Measurements from ENCODE around the gene ZGPAT. TPM values are rescaled to one million over a fixed set of nuclear protein-coding genes. Genes with fewer than 3 reads are reported as not detected.

ZGPAT gene
- total and polyA plus RNA-seq, 2 of the 13 experiments (the other 11 are each of a cell fraction or from before 2014, with no cell fraction given), result 23.0 to 41.9 TPM

- TF ChIP-seq ZNF18 (CRISPR knock-in tag; IDR thresholded peaks at IDR 0.05; ENCODE audit: insufficient replicate concordance), result no peak
- TF ChIP-seq ZNF24 (IDR thresholded peaks at IDR 0.05), result 0 out of 2 replicates have a peak, but pooled peaks have one; percentile 19
- peak; percentile 86; the same call in 1 of the 2 replicates for TF ChIP-seq ZNF614 (CRISPR knock-in tag; IDR thresholded peaks at IDR 0.05; ENCODE audit: borderline replicate concordance)
- TF ChIP-seq ZFP37 (CRISPR knock-in tag; IDR thresholded peaks at IDR 0.05; ENCODE audit: borderline replicate concordance), result peak; percentile 68
- no peak for TF ChIP-seq ZNF207 (IDR thresholded peaks at IDR 0.05; ENCODE audit: borderline replicate concordance)
- peak; percentile 45; the same call in 1 of the 2 replicates for TF ChIP-seq SMYD3 (CRISPR knock-in tag; IDR thresholded peaks at IDR 0.05)
- TF ChIP-seq, protein P1, sequence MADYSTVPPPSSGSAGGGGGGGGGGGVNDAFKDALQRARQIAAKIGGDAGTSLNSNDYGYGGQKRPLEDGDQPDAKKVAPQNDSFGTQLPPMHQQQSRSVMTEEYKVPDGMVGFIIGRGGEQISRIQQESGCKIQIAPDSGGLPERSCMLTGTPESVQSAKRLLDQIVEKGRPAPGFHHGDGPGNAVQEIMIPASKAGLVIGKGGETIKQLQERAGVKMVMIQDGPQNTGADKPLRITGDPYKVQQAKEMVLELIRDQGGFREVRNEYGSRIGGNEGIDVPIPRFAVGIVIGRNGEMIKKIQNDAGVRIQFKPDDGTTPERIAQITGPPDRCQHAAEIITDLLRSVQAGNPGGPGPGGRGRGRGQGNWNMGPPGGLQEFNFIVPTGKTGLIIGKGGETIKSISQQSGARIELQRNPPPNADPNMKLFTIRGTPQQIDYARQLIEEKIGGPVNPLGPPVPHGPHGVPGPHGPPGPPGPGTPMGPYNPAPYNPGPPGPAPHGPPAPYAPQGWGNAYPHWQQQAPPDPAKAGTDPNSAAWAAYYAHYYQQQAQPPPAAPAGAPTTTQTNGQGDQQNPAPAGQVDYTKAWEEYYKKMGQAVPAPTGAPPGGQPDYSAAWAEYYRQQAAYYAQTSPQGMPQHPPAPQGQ (CRISPR knock-in tag; IDR thresholded peaks at IDR 0.05; ENCODE audit: borderline replicate concordance), result no peak
- peak; percentile 86 for TF ChIP-seq ZNF740 (CRISPR knock-in tag; IDR thresholded peaks at IDR 0.05)
- TF ChIP-seq ZNF274 (CRISPR knock-in tag; IDR thresholded peaks at IDR 0.05), result peak; percentile 56; the same call in 1 of the 2 replicates
- no peak for TF ChIP-seq ZKSCAN1 (IDR thresholded peaks at IDR 0.05; ENCODE audit: low read length)
- peak; percentile 81 for TF ChIP-seq THAP11 (CRISPR knock-in tag; IDR thresholded peaks at IDR 0.05)
- TF ChIP-seq PATZ1 (CRISPR knock-in tag; IDR thresholded peaks at IDR 0.05), result peak; percentile 99
- TF ChIP-seq REST (IDR thresholded peaks at IDR 0.05; ENCODE audit: borderline replicate concordance in 1 of 2, low read depth in 1 of 2, low read length in 2 of 2), result peak in 1 of 2 experiments; percentile 66; a peak in 1 of 4 replicates
- TF ChIP-seq KMT2A (CRISPR knock-in tag; IDR thresholded peaks at IDR 0.05), result peak; percentile 74; the same call in 1 of the 2 replicates
- TF ChIP-seq ZNF331 (CRISPR knock-in tag; IDR thresholded peaks at IDR 0.05), result peak; percentile 97
- no peak for TF ChIP-seq ZNF850 (CRISPR knock-in tag; conservative IDR thresholded peaks at IDR 0.05)
- TF ChIP-seq PAX8 (CRISPR knock-in tag; IDR thresholded peaks at IDR 0.05; ENCODE audit: borderline replicate concordance), result peak; percentile 91; the same call in 1 of the 2 replicates
- no peak for TF ChIP-seq ZFYVE20 (CRISPR knock-in tag; IDR thresholded peaks at IDR 0.05; ENCODE audit: borderline replicate concordance, low read depth)
Observed at GRCh38 chr20:63739130-63740069, 31.6 kb downstream of the ZGPAT start, which contains the start of gene SLC2A4RG (continued).
